K562 (cell line): ENCODE results near the gene FFAR1. TPM values are rescaled to one million over a fixed set of nuclear protein-coding genes. Genes with fewer than 3 reads are reported as not detected.
A peak's percentile ranks its signal among the peaks of the same experiment; 100 is the strongest.

Source experiments
- CCNT2 ChIP-seq: IDR thresholded peaks from 2 replicates; pipeline ENCODE4 v1.6.1; 2011; ENCODE audit warnings: borderline replicate concordance, low read depth, mild to moderate bottlenecking, moderate library complexity, mixed read lengths, low read length; ENCODE audit not compliant: insufficient read length; ENCODE audit errors: extremely low read depth
- DMBX1 ChIP-seq: fragments of 250-450 bp; sonication (Bioruptor Pico); IDR thresholded peaks from 2 replicates; pipeline ENCODE4 v1.8.0; 2022; ENCODE audit warnings: inconsistent platforms, mild to moderate bottlenecking, moderate library complexity, borderline replicate concordance
- EHMT2 ChIP-seq: fragments of 450-650 bp; IDR thresholded peaks from 2 replicates; pipeline ENCODE4 v1.6.1; 2018; ENCODE audit warnings: antibody characterized with exemption
- ETV5 ChIP-seq: sonication (generic); formaldehyde crosslinking; IDR thresholded peaks from 2 replicates; pipeline ENCODE4 v1.4.0; 2020; ENCODE audit warnings: low read depth, mild to moderate bottlenecking, missing genetic modification reagents
- MAZ ChIP-seq, 2 experiments: fragments of 450-650 bp in 1 of 2; sonication (generic) in 1 of 2; formaldehyde crosslinking; IDR thresholded peaks in 1 of 2; conservative IDR thresholded peaks in 1 of 2; 2 replicates each; pipeline versions ENCODE4 v1.4.0 to v1.5.0; 2020; ENCODE audit warnings: mild to moderate bottlenecking in 1 of 2, missing genetic modification reagents in 1 of 2
- MYC ChIP-seq, 2 experiments: fragments of 250-450 bp in 1 of 2; sonication (Bioruptor Pico) in 1 of 2; IDR thresholded peaks; 2 replicates each; pipeline versions ENCODE4 v1.5.1 to v1.6.1; 2012 to 2021; ENCODE audit warnings: low read depth in 2 of 2, borderline replicate concordance in 1 of 2, improper control_type of control experiment in 1 of 2, low read length in 1 of 2, mild to moderate bottlenecking in 1 of 2, moderate library complexity in 1 of 2
- RB1 ChIP-seq: fragments of 450-650 bp; IDR thresholded peaks from 2 replicates; pipeline ENCODE4 v1.6.1; 2017; ENCODE audit warnings: low read depth, mild to moderate bottlenecking
- RBM17 ChIP-seq: fragments of 200-400 bp; formaldehyde crosslinking; IDR thresholded peaks from 2 replicates; pipeline ENCODE4 v1.6.1; 2017; ENCODE audit warnings: low read depth, mild to moderate bottlenecking, low read length, borderline replicate concordance
- RBM25 ChIP-seq: fragments of 200-400 bp; formaldehyde crosslinking; IDR thresholded peaks from 2 replicates; pipeline ENCODE4 v1.6.1; 2018; ENCODE audit warnings: low read length, low read depth, moderate library complexity; ENCODE audit not compliant: severe bottlenecking
- TOE1 ChIP-seq, 2 experiments: fragments of 450-650 bp in 1 of 2; sonication (generic) in 1 of 2; formaldehyde crosslinking in 1 of 2; IDR thresholded peaks; 2 replicates each; pipeline versions ENCODE4 v1.7.1 to v1.8.0; 2016 to 2022; ENCODE audit warnings: borderline replicate concordance in 2 of 2, mild to moderate bottlenecking in 2 of 2, antibody characterized with exemption in 1 of 2, inconsistent platforms in 1 of 2, low read depth in 1 of 2, missing genetic modification reagents in 1 of 2, moderate library complexity in 1 of 2
- TRIM25 ChIP-seq: fragments of 450-650 bp; IDR thresholded peaks from 2 replicates; pipeline ENCODE4 v1.7.0; 2016; ENCODE audit warnings: borderline replicate concordance
- ZFX ChIP-seq: sonication (generic); formaldehyde crosslinking; IDR thresholded peaks from 2 replicates; pipeline ENCODE4 v1.8.0; 2022; ENCODE audit warnings: mild to moderate bottlenecking, missing genetic modification reagents, moderate library complexity
- ZNF431 ChIP-seq: sonication (generic); formaldehyde crosslinking; IDR thresholded peaks from 2 replicates; pipeline ENCODE4 v1.8.0; 2022; ENCODE audit warnings: mild to moderate bottlenecking, missing genetic modification reagents
- polyA plus RNA-seq, 8 experiments: library from polyadenylated mRNA; depleted of rRNA in 4 of 8; stranded (reverse) in 5 of 8; unstranded in 3 of 8; fragments of >200 nt; fragmentation: Nextera tagmentation in 2 of 8; fragmentation: Illumina TruSeq in 1 of 8; extraction: Ambion mirVana in 2 of 8; extraction: Trizol in 1 of 8; gene quantifications; 2 replicates each; pipeline versions ENCODE4 v1.2.1 to v1.2.3, GENCODE V29; 2011 to 2014; ENCODE audit warnings: inconsistent platforms in 1 of 8, missing spikeins in 1 of 8
- total RNA-seq, 7 experiments: library from RNA; depleted of rRNA in 6 of 7; stranded (reverse); fragments of >200 nt in 6 of 7; fragmentation: Illumina TruSeq in 2 of 7; extraction: Trizol in 2 of 7; gene quantifications; 2 replicates each; pipeline versions ENCODE4 v1.2.1 to v1.2.3, GENCODE V29; 2011 to 2021; ENCODE audit warnings: low replicate concordance in 1 of 7
- TF ChIP-seq, protein P1 (sequence below), 2 experiments: IDR thresholded peaks; 2 replicates each; pipeline ENCODE4 v1.6.1; 2011; ENCODE audit warnings: borderline replicate concordance in 1 of 2, control low read depth in 1 of 2, low read depth in 1 of 2, low read length in 1 of 2, mild to moderate bottlenecking in 1 of 2, mixed read lengths in 1 of 2, moderate library complexity in 1 of 2; ENCODE audit not compliant: insufficient read depth in 1 of 2, insufficient read length in 1 of 2, poor library complexity in 1 of 2, severe bottlenecking in 1 of 2; ENCODE audit errors: extremely low read depth in 1 of 2
- TF ChIP-seq, protein P2 (sequence below): fragments of 450-650 bp; IDR thresholded peaks from 2 replicates; pipeline ENCODE4 v1.6.1; 2017; ENCODE audit warnings: antibody characterized with exemption, mild to moderate bottlenecking

The FFAR1 gene
- total and polyA plus RNA-seq, 9 of the 15 experiments (the other 6 are each of a cell fraction or from before 2014, with no cell fraction given) = not detected

DNA sequence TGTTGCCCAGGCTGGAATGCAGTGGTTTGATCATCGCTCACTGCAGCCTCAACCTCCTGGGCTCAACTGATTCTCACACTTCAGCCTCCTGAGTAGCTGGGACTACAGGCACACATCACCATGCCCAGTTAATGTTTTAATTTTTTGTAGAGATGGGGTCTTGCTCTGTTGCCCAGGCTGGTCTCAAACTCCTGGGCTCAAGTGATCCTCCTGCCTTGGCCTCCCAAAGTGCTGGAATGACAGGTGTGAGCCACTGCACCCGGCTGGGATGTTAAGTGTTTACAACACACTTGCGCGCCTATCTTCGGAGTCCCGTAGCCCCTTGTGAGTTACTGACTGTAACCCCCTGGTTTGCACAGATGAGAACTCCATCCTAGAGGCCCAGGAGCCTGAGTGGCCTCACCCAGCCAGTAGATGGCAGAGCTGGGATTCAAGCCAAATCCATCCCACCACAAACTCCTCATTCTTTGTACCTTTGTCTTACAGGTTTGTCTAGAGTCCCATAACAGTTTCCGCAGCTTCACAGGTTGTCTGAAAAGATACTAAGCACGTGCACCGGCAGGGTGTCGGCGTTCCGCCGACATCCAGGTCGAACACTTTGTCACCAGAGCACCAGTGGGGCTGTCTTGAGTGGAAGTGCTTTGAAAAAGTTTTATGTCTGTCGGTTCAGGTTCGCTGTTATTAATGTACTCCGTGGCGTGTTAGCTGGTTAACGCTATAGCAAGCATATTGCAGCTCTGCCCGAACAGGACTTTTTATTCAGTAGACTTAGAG lies 41.0 kb upstream of the FFAR1 start (continued):
- no peak for TF ChIP-seq TRIM25
- peak; percentile 44; the same call in 1 of the 2 replicates for TF ChIP-seq TOE1 (IDR thresholded peaks at IDR 0.05; ENCODE audit: borderline replicate concordance)
- TF ChIP-seq TOE1 (CRISPR knock-in tag; IDR thresholded peaks at IDR 0.05; ENCODE audit: borderline replicate concordance, low read depth) = no peak
- TF ChIP-seq MYC (IDR thresholded peaks at IDR 0.05; ENCODE audit: low read depth, low read length) = no peak
- TF ChIP-seq MYC (CRISPR knock-in tag; IDR thresholded peaks at IDR 0.05; ENCODE audit: borderline replicate concordance, low read depth) = no peak
- TF ChIP-seq ZFX = no peak
- TF ChIP-seq, protein P1, sequence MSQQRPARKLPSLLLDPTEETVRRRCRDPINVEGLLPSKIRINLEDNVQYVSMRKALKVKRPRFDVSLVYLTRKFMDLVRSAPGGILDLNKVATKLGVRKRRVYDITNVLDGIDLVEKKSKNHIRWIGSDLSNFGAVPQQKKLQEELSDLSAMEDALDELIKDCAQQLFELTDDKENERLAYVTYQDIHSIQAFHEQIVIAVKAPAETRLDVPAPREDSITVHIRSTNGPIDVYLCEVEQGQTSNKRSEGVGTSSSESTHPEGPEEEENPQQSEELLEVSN (IDR thresholded peaks at IDR 0.05; ENCODE audit: borderline replicate concordance in 1 of 2, extremely low read depth in 1 of 2, insufficient read depth in 1 of 2, insufficient read length in 1 of 2, low read depth in 1 of 2, low read length in 1 of 2, poor library complexity in 1 of 2, severe bottlenecking in 1 of 2) = peak; percentile 19 to 68
- no peak for TF ChIP-seq CCNT2
- no peak for TF ChIP-seq MAZ (CRISPR knock-in tag; conservative IDR thresholded peaks at IDR 0.05 in 1 of 2, IDR thresholded peaks at IDR 0.05 in 1 of 2)
- TF ChIP-seq, protein P2, sequence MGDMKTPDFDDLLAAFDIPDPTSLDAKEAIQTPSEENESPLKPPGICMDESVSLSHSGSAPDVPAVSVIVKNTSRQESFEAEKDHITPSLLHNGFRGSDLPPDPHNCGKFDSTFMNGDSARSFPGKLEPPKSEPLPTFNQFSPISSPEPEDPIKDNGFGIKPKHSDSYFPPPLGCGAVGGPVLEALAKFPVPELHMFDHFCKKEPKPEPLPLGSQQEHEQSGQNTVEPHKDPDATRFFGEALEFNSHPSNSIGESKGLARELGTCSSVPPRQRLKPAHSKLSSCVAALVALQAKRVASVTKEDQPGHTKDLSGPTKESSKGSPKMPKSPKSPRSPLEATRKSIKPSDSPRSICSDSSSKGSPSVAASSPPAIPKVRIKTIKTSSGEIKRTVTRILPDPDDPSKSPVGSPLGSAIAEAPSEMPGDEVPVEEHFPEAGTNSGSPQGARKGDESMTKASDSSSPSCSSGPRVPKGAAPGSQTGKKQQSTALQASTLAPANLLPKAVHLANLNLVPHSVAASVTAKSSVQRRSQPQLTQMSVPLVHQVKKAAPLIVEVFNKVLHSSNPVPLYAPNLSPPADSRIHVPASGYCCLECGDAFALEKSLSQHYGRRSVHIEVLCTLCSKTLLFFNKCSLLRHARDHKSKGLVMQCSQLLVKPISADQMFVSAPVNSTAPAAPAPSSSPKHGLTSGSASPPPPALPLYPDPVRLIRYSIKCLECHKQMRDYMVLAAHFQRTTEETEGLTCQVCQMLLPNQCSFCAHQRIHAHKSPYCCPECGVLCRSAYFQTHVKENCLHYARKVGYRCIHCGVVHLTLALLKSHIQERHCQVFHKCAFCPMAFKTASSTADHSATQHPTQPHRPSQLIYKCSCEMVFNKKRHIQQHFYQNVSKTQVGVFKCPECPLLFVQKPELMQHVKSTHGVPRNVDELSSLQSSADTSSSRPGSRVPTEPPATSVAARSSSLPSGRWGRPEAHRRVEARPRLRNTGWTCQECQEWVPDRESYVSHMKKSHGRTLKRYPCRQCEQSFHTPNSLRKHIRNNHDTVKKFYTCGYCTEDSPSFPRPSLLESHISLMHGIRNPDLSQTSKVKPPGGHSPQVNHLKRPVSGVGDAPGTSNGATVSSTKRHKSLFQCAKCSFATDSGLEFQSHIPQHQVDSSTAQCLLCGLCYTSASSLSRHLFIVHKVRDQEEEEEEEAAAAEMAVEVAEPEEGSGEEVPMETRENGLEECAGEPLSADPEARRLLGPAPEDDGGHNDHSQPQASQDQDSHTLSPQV = peak; percentile 94
- TF ChIP-seq ETV5 (CRISPR knock-in tag) = no peak
- TF ChIP-seq DMBX1 (CRISPR knock-in tag) = peak; percentile 50; the same call in 1 of the 2 replicates
- TF ChIP-seq EHMT2 = no peak
- peak; percentile 78 for TF ChIP-seq RBM25
- TF ChIP-seq RBM17 = no peak
- no peak for TF ChIP-seq RB1
- no peak for TF ChIP-seq ZNF431 (CRISPR knock-in tag)
